Measurements from ENCODE around the gene FSD1. TPM values are rescaled to one million over a fixed set of nuclear protein-coding genes. Genes with fewer than 3 reads are reported as not detected.
A peak's percentile ranks its signal among the peaks of the same experiment; 100 is the strongest.

Gene FSD1
- total and polyA plus RNA-seq, 9 of the 15 experiments (the other 6 are each of a cell fraction or from before 2014, with no cell fraction given), result 0.11 to 1.9 (median 0.94) TPM; not detected in 1

DNA sequence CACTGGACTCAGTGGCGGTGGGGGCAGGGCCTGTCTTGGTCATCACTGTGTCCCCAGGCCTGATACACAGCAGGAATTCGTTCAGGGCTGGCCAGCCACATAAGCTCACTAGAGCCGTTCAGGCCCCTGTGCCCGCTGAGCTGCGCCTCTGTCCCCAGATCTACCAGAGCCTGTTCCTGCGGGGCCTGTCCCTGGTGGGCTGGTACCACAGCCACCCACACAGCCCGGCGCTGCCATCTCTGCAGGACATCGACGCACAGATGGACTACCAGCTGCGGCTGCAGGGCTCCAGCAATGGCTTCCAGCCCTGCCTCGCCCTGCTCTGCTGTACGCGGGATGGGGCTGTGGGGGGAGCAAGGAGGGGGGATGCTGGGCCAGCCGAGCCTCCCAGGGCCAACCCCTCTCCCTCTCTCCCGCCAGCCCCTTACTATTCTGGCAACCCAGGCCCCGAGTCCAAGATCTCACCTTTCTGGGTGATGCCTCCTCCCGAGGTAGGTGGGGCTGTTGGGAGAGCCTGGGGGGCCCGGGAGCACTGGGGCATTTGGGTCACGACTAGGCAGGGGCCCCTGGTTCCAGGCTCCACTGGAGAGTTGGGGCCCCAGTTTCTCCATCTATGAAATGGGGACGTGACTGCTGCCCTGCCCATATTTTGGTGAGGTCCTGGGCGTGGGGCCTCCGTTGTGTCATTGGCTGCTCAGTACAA lies 52.8 kb downstream of the FSD1 start (continued):
- TF ChIP-seq, protein P1, sequence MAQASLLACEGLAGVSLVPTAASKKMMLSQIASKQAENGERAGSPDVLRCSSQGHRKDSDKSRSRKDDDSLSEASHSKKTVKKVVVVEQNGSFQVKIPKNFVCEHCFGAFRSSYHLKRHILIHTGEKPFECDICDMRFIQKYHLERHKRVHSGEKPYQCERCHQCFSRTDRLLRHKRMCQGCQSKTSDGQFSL (CRISPR knock-in tag; IDR thresholded peaks at IDR 0.05), result peak; percentile 46; the same call in 1 of the 2 replicates
- TF ChIP-seq, protein P1 (tag; IDR thresholded peaks at IDR 0.05), result no peak
- no peak for TF ChIP-seq RBM15 (IDR thresholded peaks at IDR 0.05; ENCODE audit: insufficient read depth, low read length)
- TF ChIP-seq RBFOX2 (IDR thresholded peaks at IDR 0.05; ENCODE audit: low read depth, low read length), result peak; percentile 37
- no peak for TF ChIP-seq ZC3H8 (IDR thresholded peaks at IDR 0.05)
- TF ChIP-seq PHF21A (IDR thresholded peaks at IDR 0.05; ENCODE audit: borderline replicate concordance, low read depth), result no peak
- TF ChIP-seq, protein P2, sequence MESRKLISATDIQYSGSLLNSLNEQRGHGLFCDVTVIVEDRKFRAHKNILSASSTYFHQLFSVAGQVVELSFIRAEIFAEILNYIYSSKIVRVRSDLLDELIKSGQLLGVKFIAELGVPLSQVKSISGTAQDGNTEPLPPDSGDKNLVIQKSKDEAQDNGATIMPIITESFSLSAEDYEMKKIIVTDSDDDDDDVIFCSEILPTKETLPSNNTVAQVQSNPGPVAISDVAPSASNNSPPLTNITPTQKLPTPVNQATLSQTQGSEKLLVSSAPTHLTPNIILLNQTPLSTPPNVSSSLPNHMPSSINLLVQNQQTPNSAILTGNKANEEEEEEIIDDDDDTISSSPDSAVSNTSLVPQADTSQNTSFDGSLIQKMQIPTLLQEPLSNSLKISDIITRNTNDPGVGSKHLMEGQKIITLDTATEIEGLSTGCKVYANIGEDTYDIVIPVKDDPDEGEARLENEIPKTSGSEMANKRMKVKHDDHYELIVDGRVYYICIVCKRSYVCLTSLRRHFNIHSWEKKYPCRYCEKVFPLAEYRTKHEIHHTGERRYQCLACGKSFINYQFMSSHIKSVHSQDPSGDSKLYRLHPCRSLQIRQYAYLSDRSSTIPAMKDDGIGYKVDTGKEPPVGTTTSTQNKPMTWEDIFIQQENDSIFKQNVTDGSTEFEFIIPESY (CRISPR knock-in tag; IDR thresholded peaks at IDR 0.05), result peak; percentile 74
